PC-9 (cell line): ENCODE measurements around the gene ELMO2. TPM values are rescaled to one million over a fixed set of nuclear protein-coding genes. Genes with fewer than 3 reads are reported as not detected.

ENCODE experiments used
- BruUV-seq: library from RNA; stranded (reverse); fragments of 400-500 nt; replicated peaks from 2 replicates; lab custom pipeline; 2021; lab: Mats Ljungman, UMichigan
- CTCF ChIA-PET: fragments of 300-600 bp; sonication (Branson Sonifier 250); formaldehyde crosslinking; loops from one replicate; lab custom pipeline; 2022; ENCODE audit warnings: antibody characterized with exemption; lab: Charles Lee
- POLR2A ChIA-PET: fragments of 300-600 bp; sonication (Branson Sonifier 250); formaldehyde crosslinking; loops from one replicate; lab custom pipeline; 2022; ENCODE audit warnings: antibody characterized with exemption; ENCODE audit not compliant: unreplicated experiment; lab: Charles Lee
- DNase-seq, 2 experiments: peaks; one replicate each; pipeline versions ENCODE4 v3.0.0 to v3.0.0-alpha.2; 2015 to 2022; ENCODE audit warnings: mixed read lengths in 1 of 2
- H2AFZ ChIP-seq: fragments of 200-600 bp; sonication (generic); 2 replicates; pipeline ENCODE4 v1.8.1; 2017; ENCODE audit warnings: antibody characterized with exemption
- H3F3A ChIP-seq: fragments of 200-600 bp; sonication (generic); 2 replicates; pipeline ENCODE4 v1.8.1; 2017; ENCODE audit warnings: antibody characterized with exemption, mild to moderate bottlenecking, low read depth; ENCODE audit not compliant: insufficient read depth
- H3K27ac ChIP-seq: fragments of 200-600 bp; sonication (generic); 2 replicates; pipeline ENCODE4 v1.6.1; 2016; ENCODE audit warnings: mixed run types
- H3K27me3 ChIP-seq: fragments of 200-600 bp; sonication (generic); 2 replicates; pipeline ENCODE4 v1.6.1; 2016; ENCODE audit warnings: low read depth, mixed run types; ENCODE audit not compliant: insufficient read depth
- H3K36me3 ChIP-seq: fragments of 200-600 bp; sonication (generic); 2 replicates; pipeline ENCODE4 v1.6.1; 2016; ENCODE audit warnings: low read depth, mixed run types
- H3K4me1 ChIP-seq: fragments of 200-600 bp; sonication (generic); replicated peaks from 2 replicates; pipeline ENCODE4 v1.6.1; 2016; ENCODE audit warnings: mixed run types; ENCODE audit not compliant: insufficient read depth
- H3K4me2 ChIP-seq: fragments of 200-600 bp; sonication (generic); 2 replicates; pipeline ENCODE4 v1.6.1; 2017; ENCODE audit warnings: mixed run types
- H3K4me3 ChIP-seq: fragments of 200-600 bp; sonication (generic); 2 replicates; pipeline ENCODE4 v1.6.1; 2016; ENCODE audit warnings: mixed run types
- H3K79me2 ChIP-seq: fragments of 200-600 bp; sonication (generic); 2 replicates; pipeline ENCODE4 v1.6.1; 2017; ENCODE audit warnings: low read depth, mixed run types
- H3K9me2 ChIP-seq: fragments of 200-600 bp; sonication (generic); 2 replicates; pipeline ENCODE4 v1.8.1; 2017; ENCODE audit warnings: mild to moderate bottlenecking; ENCODE audit not compliant: insufficient read depth
- H3K9me3 ChIP-seq: fragments of 200-600 bp; sonication (generic); 2 replicates; pipeline ENCODE4 v1.8.1; 2016; ENCODE audit warnings: low read depth; ENCODE audit not compliant: insufficient read depth
- H4K20me1 ChIP-seq: fragments of 200-600 bp; sonication (generic); 2 replicates; pipeline ENCODE4 v1.8.1; 2017; ENCODE audit not compliant: insufficient read depth
- CTCF ChIP-seq: fragments of 200-600 bp; sonication (generic); conservative IDR thresholded peaks from 2 replicates; pipeline ENCODE4 v1.6.1; 2017; ENCODE audit warnings: mixed run types, antibody characterized with exemption, mild to moderate bottlenecking, moderate library complexity
- EZH2 ChIP-seq: fragments of 200-600 bp; sonication (generic); IDR thresholded peaks from 2 replicates; pipeline ENCODE4 v1.8.0; 2017; ENCODE audit warnings: antibody characterized with exemption, low read depth
- intact Hi-C: fragments of 100-400 bp; cut with micrococcal nuclease; formaldehyde crosslinking; loops from one replicate; pipeline ENCODE4 v1.10.0; 2022; ENCODE audit not compliant: unreplicated experiment
- total RNA-seq: library from RNA; stranded (reverse); gene quantifications from 2 replicates; pipeline ENCODE4 v1.2.3, GENCODE V29; 2021

ELMO2 gene
- total RNA-seq, 1 experiment from 2014 or later, result 29.4 TPM

- Histone ChIP-seq H3K4me1 (peaks cover 29% of the 10 kb centered on the region), H3K9me2 (no peaks in the 10 kb centered on the region), H3K79me2 (peaks cover 19% of the 10 kb centered on the region), H4K20me1 (no peaks in the 10 kb centered on the region), H3F3A (peaks cover 16% of the 10 kb centered on the region), H3K9me3 (no peaks in the 10 kb centered on the region), H3K27me3 (peaks cover 2% of the 10 kb centered on the region; the same call in 1 of the 2 replicates), H3K4me2 (peak overlapping the region; percentile 95), H2AFZ (peak overlapping the region; percentile 83), H3K4me3 (peak overlapping the region; percentile 93), H3K36me3 (no peaks in the 10 kb centered on the region), H3K27ac (no peak overlapping the region)
- DNase-seq, result peak in 1 of 2 experiments; percentile 54
- TF ChIP-seq CTCF (no peak), EZH2 (no peak)
- intact Hi-C loops, result loop anchor here (1.0 to 2.0 kb wide), 3 partner anchors 38 to 435 kb away; partner anchors contain the start of gene ZNF335
- ChIA-PET CTCF (interaction anchor here (1.1 kb wide), 1 partner anchor 100 kb away, joined by 3 read pairs; no protein-coding TSS in a partner anchor), POLR2A (interaction anchor here (0.6 kb wide), 3 partner anchors 22 to 1366 kb away, joined by 4 to 5 read pairs (median 4); no protein-coding TSS in a partner anchor)
- BruUV-seq, result no TSS peak
Observed at GRCh38 chr20:46406986-46407670, 713 bp upstream of the ELMO2 start.

GRCh38 chr20:46402331-46402811, 4.0 kb downstream of the ELMO2 start:
- peaks cover 22% of the 10 kb centered on the region for H3K79me2 ChIP-seq
- H3K27ac ChIP-seq, result no peak overlapping the region
- H3F3A ChIP-seq, result no peaks in the 10 kb centered on the region
- no TSS peak for BruUV-seq
- H3K9me3 ChIP-seq, result no peaks in the 10 kb centered on the region
- H3K4me3 ChIP-seq, result no peak overlapping the region
- H3K27me3 ChIP-seq, result no peaks in the 10 kb centered on the region
- POLR2A ChIA-PET, result no interaction called here
- no peaks in the 10 kb centered on the region for H3K36me3 ChIP-seq
- CTCF ChIA-PET, result no interaction called here
- intact Hi-C loops, result no loop called here
- no peak for DNase-seq
- H3K4me2 ChIP-seq, result no peak overlapping the region
- TF ChIP-seq CTCF (no peak), EZH2 (no peak)
- peaks cover 23% of the 10 kb centered on the region for H3K4me1 ChIP-seq
- H2AFZ ChIP-seq, result no peak overlapping the region
- no peaks in the 10 kb centered on the region for H4K20me1 ChIP-seq
- no peaks in the 10 kb centered on the region for H3K9me2 ChIP-seq

GRCh38 chr20:46401478-46401860, 4.9 kb downstream of the ELMO2 start:
- Histone ChIP-seq H3K9me3 (no peaks in the 10 kb centered on the region), H3K4me3 (no peak overlapping the region), H2AFZ (no peak overlapping the region), H3K4me1 (peaks cover 20% of the 10 kb centered on the region), H3F3A (no peaks in the 10 kb centered on the region), H4K20me1 (no peaks in the 10 kb centered on the region), H3K36me3 (no peaks in the 10 kb centered on the region), H3K27ac (no peak overlapping the region), H3K9me2 (no peaks in the 10 kb centered on the region), H3K27me3 (no peaks in the 10 kb centered on the region), H3K4me2 (no peak overlapping the region), H3K79me2 (peaks cover 22% of the 10 kb centered on the region)
- CTCF ChIA-PET, result no interaction called here
- no peak for DNase-seq
- POLR2A ChIA-PET, result interaction anchor here (0.6 kb wide), 1 partner anchor 33 kb away, joined by 4 read pairs; no protein-coding TSS in a partner anchor
- TF ChIP-seq CTCF (no peak), EZH2 (no peak)
- no TSS peak for BruUV-seq
- intact Hi-C loops, result no loop called here
